HAP-1 (cell line): Measurements from ENCODE around the gene PLCL1.

ENCODE experiments used
- DNase-seq, 2 experiments: peaks; one replicate each; pipeline ENCODE4 v3.0.0-alpha.2; 2016 to 2020; ENCODE audit warnings: low spot score in 2 of 2
- H3K27me3 ChIP-seq: fragments of 250-450 bp; sonication (Bioruptor Pico); 2 replicates; pipeline ENCODE4 v1.5.1; 2020; ENCODE audit warnings: low read depth, mild to moderate bottlenecking, moderate library complexity
- H3K36me3 ChIP-seq: fragments of 250-450 bp; sonication (Bioruptor Pico); replicated peaks from 2 replicates; pipeline ENCODE4 v1.5.1; 2020; ENCODE audit warnings: mild to moderate bottlenecking
- H3K4me1 ChIP-seq: fragments of 250-450 bp; sonication (Bioruptor Pico); 2 replicates; pipeline ENCODE4 v1.5.1; 2020; ENCODE audit warnings: mild to moderate bottlenecking
- H3K4me3 ChIP-seq: fragments of 250-450 bp; sonication (Bioruptor Pico); 2 replicates; pipeline ENCODE4 v1.5.1; 2020; ENCODE audit warnings: mild to moderate bottlenecking, moderate library complexity
- H3K9me3 ChIP-seq: fragments of 250-450 bp; sonication (Bioruptor Pico); 2 replicates; pipeline ENCODE4 v1.5.1; 2020; ENCODE audit warnings: mild to moderate bottlenecking, moderate library complexity
- in situ Hi-C: fragments of 300-500 bp; cut with MboI; formaldehyde crosslinking; loops from 3 replicates; pipeline ENCODE4 v1.14.3; 2020; ENCODE audit warnings: low sequenced_read_pairs, inconsistent platforms, mixed read lengths

Gene PLCL1

DNA sequence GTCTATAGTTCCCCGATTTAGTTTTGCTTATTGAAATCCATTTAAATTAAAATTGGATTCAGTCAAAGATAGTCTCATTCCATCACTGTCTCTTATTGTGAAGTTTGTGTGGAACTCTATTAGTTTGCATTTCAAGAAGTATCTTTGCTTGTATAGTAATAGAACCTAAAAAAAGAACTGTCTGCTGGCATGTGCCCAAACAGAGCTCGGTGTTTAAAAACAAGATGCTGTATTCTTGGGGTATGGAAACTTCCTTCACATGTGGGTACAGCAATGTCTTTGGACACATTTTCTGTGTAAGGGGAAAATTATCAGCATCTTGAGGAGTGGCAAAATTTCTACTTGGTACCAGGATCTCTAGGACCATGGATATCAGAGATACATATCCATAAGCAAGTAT, 292.6 kb downstream of the PLCL1 start:
- in situ Hi-C loops = no loop called here
- H3K4me1 ChIP-seq = no peaks in the 10 kb centered on the region
- no peaks in the 10 kb centered on the region for H3K36me3 ChIP-seq
- no peak for DNase-seq
- 0 out of 2 replicates have a peak, but pooled peaks cover 3% of the 10 kb centered on the region for H3K27me3 ChIP-seq
- no peaks in the 10 kb centered on the region for H3K9me3 ChIP-seq
- no peak overlapping the region for H3K4me3 ChIP-seq

DNA sequence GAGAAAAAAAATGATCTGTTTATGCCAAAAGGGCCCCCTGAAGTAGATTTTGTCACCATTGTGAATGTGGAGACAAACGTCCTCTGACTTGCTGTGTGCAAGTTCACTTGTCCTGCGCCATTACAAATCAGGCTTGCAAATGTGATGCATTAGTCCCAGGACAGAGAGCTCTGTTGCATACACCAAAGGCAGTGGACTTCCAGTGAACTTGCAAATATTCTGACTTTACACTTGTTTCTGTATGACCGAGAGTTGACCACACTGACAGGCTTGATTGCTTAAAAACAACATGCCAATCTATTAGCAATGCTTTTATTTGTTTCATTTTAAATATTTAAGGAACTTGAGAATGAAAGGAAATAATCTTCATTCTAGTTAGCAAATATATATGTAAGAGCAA, 293.2 kb downstream of the PLCL1 start:
- 0 out of 2 replicates have a peak, but pooled peaks cover 3% of the 10 kb centered on the region for H3K27me3 ChIP-seq
- H3K4me1 ChIP-seq = no peaks in the 10 kb centered on the region
- H3K9me3 ChIP-seq = no peaks in the 10 kb centered on the region
- no peak overlapping the region for H3K4me3 ChIP-seq
- DNase-seq = no peak
- in situ Hi-C loops = no loop called here
- H3K36me3 ChIP-seq = no peaks in the 10 kb centered on the region

DNA sequence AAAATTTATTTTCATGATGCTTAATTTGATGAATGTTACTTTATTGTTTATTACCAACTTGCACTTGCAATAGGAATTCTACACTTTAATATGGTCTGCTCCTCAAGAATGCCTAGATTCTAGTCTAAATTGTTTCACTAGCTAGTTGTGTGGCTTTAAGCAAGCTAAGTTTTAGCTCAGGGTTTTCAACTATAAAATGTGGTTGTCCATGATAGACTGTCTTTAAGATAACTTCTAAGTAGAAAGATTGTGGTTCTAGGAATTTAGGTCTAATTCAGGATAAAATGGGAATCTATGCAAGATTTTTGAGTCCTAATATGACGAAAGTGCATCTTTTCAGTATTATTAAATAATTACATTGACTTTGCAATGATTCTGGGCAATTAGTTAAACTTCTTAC, 294.0 kb downstream of the PLCL1 start:
- Histone ChIP-seq H3K4me1 (no peaks in the 10 kb centered on the region), H3K4me3 (no peak overlapping the region), H3K36me3 (no peaks in the 10 kb centered on the region), H3K27me3 (0 out of 2 replicates have a peak, but pooled peaks cover 3% of the 10 kb centered on the region), H3K9me3 (no peaks in the 10 kb centered on the region)
- in situ Hi-C loops = no loop called here
- no peak for DNase-seq

DNA sequence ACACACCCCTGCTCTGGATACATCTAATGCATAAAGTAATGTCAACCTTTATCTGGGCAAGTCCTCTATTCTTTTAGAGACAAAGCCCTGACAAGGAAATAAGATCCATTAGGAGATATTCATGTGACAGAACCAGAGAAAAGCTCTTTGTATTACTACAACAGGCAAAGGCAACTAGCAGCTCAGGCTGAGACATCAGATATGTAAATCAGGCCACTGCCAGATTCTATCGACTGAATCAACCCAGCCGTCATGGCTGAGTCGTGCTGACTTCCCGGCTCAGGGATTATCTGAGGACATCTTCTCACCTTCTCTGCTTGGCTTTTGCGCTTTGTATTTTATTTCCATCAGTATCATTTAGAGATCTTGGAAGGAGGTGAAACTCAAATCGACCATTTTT, 294.5 kb downstream of the PLCL1 start:
- in situ Hi-C loops = no loop called here
- no peak overlapping the region for H3K4me3 ChIP-seq
- DNase-seq = peak in 1 of 2 experiments; percentile 9
- no peaks in the 10 kb centered on the region for H3K36me3 ChIP-seq
- H3K27me3 ChIP-seq = 0 out of 2 replicates have a peak, but pooled peaks cover 3% of the 10 kb centered on the region
- no peaks in the 10 kb centered on the region for H3K4me1 ChIP-seq
- no peaks in the 10 kb centered on the region for H3K9me3 ChIP-seq

DNA sequence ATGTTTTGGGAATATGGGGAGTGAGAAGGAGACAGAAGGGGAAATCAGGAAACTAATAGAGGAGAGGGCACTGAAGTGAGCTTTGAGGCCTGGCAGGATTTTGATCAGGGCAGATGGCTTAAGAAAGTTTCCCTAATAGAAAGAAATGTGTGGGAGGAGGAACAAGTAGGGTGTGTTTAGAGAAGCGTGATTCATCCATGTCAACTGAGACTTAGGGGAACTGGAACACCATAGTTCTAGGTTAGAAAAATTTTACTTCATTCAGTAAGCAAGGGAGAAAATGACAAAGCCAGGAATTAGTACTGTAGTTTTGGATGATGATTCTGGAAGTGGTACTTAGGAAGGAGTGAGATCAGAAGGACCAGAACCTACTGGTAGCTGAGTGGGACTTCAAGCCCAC, 296.0 kb downstream of the PLCL1 start:
- H3K36me3 ChIP-seq = no peaks in the 10 kb centered on the region
- in situ Hi-C loops = no loop called here
- no peak for DNase-seq

DNA sequence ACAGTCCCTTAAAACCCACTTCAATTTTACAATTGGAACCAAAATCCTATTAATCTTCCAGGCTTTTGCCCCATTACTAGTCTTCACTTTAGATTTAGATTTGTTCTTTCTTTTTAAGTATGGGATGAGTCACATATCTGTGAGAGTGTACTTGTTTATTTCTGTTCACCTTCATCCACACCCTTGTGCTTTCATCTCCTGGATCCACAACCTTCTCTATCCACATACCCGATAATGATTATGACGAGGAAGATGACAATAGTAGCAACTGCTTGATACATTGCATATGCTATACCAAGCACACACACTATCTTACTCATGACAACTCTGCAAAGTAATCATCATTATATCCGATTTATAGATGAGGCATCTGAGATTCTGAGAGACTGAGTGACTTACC, 297.3 kb downstream of the PLCL1 start:
- Histone ChIP-seq H3K36me3 (no peaks in the 10 kb centered on the region), H3K9me3 (no peaks in the 10 kb centered on the region), H3K27me3 (no peaks in the 10 kb centered on the region), H3K4me1 (no peaks in the 10 kb centered on the region), H3K4me3 (no peak overlapping the region)
- in situ Hi-C loops = no loop called here
- DNase-seq = no peak

More for the DNA sequence above, 296.0 kb downstream of the PLCL1 start:
- H3K9me3 ChIP-seq = no peaks in the 10 kb centered on the region
- H3K4me3 ChIP-seq = no peak overlapping the region
- H3K4me1 ChIP-seq = no peaks in the 10 kb centered on the region
- H3K27me3 ChIP-seq = 0 out of 2 replicates have a peak, but pooled peaks cover 3% of the 10 kb centered on the region

DNA sequence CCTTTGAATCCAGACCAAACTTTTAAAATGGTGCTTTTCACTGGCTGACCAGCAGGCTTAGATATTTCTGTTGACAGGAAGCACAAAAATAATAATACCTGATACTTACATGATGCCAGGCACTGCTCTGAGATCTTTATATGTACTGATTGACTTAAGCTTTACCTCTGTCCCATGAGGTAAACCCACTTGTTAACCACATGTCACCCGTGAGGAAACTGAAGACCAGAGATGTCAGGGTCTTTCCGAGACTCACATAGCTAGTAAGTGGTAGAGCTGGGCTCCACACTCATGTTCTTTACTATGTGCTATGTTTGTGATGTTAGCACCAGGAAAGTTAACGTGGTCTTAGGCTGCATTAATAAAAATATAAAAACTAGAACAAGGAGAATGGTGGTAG, 297.7 kb downstream of the PLCL1 start:
- no peak for DNase-seq
- Histone ChIP-seq H3K36me3 (no peaks in the 10 kb centered on the region), H3K4me1 (no peaks in the 10 kb centered on the region), H3K4me3 (no peak overlapping the region), H3K9me3 (no peaks in the 10 kb centered on the region), H3K27me3 (no peaks in the 10 kb centered on the region)
- in situ Hi-C loops = no loop called here

DNA sequence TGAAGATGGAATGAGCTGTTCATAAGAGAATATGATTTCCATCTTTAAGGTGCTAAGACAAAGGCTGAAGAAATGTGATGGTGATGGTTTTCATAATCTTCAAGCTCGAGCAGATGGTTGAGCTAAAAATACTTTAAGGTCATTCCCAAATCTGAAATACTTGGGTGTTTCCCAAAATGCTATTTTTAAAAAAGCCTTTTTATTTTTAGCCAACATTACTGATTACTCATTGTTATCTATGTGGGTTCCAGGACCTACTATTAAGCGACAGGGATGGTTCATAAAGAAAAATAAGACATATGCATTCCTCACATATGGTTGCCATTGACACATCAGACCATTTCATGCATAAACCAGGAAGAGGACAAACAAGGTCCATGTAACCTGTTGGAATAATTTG, 298.5 kb downstream of the PLCL1 start:
- Histone ChIP-seq H3K4me3 (no peak overlapping the region), H3K4me1 (no peaks in the 10 kb centered on the region), H3K36me3 (no peaks in the 10 kb centered on the region), H3K27me3 (no peaks in the 10 kb centered on the region), H3K9me3 (no peaks in the 10 kb centered on the region)
- no peak for DNase-seq
- in situ Hi-C loops = no loop called here

DNA sequence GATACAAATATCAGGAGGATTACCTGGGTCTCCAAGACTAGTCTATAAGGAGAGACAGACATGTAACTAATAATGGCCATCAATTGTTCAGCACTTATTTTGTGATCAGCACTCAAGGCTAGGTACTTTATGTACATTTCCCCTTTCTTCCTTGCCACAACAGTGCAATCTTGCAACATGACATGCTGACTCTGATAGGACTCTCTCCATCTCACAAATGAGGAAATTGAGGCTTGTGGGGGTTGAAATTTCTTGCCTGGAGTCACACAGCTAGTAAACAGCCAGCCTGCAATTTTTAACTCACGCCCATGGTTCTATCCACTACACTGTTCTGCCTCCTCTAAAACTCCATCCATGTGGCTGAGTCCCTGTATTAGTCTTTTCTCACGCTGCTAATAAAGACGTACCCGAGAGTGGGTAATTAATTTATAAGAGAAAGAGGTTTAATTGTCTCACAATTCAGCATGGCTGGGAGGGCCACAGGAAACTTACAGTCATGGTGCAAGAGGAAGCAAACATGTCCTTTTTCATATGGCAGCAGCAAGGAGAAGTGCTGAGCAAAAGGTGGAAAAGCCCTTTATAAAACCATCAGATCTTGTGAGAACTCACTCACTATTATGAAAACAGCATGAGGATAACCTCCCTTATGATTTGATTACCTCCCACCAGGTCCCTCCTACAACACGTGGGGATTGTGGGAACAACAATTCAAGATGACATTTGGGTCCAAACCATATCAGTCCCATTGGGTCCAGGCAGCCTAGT, 302.4 kb downstream of the PLCL1 start:
- DNase-seq = no peak
- in situ Hi-C loops = no loop called here
- no peaks in the 10 kb centered on the region for H3K27me3 ChIP-seq

DNA sequence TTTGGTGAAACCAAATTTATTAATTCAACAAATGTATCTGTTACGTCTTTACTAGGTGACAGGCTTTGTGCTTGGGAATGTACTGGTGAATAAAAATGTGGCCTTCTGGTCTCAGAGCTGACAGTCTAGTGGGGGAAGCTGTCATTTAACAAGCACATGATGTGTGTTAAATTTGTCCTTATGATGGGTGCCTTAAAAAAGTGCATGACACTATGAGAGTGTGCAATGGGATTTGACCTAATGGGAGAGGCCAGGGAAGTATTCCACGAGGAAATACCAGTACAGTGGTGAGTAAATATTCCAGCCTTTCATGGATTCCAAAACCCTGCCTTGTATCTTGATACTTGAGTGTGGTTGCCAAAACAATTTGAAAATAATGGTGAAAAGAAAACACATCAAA, 308.9 kb downstream of the PLCL1 start:
- no peaks in the 10 kb centered on the region for H3K9me3 ChIP-seq
- in situ Hi-C loops = no loop called here

More for the DNA sequence above, 302.4 kb downstream of the PLCL1 start:
- Histone ChIP-seq H3K9me3 (no peaks in the 10 kb centered on the region), H3K4me3 (no peak overlapping the region), H3K4me1 (no peaks in the 10 kb centered on the region), H3K36me3 (no peaks in the 10 kb centered on the region)

DNA sequence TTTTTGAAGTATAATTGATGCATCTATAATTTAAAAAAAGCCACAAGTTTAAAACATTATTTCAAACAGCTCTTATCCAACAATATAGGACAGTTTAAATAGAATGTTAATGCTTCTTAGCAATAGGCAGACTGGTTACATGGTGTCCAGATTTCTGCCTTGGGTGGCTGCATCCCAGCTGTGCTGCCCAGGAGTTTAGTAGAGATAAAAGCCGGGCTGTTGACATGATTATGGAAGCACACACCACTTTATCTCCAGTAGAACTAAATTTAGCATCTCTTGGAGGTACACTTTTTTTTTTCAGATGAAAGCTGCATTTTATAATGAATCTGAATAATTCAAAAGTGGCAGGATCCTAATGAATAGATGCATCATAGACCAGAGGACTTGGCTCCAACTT, 309.7 kb downstream of the PLCL1 start:
- in situ Hi-C loops = no loop called here
- H3K4me3 ChIP-seq = no peak overlapping the region
- H3K27me3 ChIP-seq = no peaks in the 10 kb centered on the region
- no peaks in the 10 kb centered on the region for H3K9me3 ChIP-seq
- no peaks in the 10 kb centered on the region for H3K4me1 ChIP-seq
- no peak for DNase-seq
- H3K36me3 ChIP-seq = no peaks in the 10 kb centered on the region

More for the DNA sequence above, 308.9 kb downstream of the PLCL1 start:
- H3K4me1 ChIP-seq = no peaks in the 10 kb centered on the region
- H3K27me3 ChIP-seq = no peaks in the 10 kb centered on the region
- H3K4me3 ChIP-seq = no peak overlapping the region
- DNase-seq = no peak
- H3K36me3 ChIP-seq = no peaks in the 10 kb centered on the region

DNA sequence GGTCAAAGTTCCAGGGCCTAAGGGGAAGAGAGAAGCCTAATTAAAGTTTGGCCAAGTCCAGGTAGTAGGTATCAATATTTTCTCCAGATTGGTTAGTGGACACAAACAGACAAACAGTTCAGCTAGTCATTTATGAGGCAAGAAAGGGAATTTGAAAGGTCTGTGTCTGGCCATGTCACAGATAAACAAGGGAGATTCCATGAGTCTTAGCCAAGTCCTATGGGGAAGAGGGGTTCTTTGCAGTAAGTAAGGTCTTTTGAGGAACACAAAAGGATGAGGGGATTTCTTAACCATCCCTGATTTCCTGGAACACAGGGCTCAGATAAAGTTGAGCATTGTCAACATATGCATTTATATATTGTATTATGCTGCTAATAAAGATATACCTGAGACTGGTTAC, 310.8 kb downstream of the PLCL1 start:
- Histone ChIP-seq H3K27me3 (no peaks in the 10 kb centered on the region), H3K4me3 (no peak overlapping the region), H3K9me3 (no peaks in the 10 kb centered on the region), H3K36me3 (no peaks in the 10 kb centered on the region), H3K4me1 (no peaks in the 10 kb centered on the region)
- in situ Hi-C loops = no loop called here
- DNase-seq = no peak

DNA sequence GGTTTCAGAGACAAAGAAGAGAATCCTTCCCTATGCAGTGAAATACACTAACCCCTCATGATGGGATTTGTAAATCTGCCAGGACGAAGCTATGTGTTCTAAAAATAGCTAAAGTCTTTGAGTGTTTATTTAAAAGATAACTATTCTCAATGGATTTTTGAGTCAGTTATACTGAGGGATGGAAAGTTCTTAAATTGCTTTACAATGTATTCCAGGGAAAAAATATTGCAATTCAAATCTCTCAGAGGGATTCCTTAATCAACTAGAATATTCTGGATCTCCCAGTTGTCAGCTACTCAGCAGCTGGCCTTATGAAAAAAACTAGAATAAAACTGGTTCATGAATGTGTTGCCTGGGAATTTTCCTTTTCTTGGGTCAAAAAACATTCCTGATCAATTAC, 312.4 kb downstream of the PLCL1 start:
- DNase-seq = no peak
- in situ Hi-C loops = no loop called here
- Histone ChIP-seq H3K4me1 (no peaks in the 10 kb centered on the region), H3K36me3 (no peaks in the 10 kb centered on the region), H3K27me3 (no peaks in the 10 kb centered on the region), H3K4me3 (no peak overlapping the region), H3K9me3 (no peaks in the 10 kb centered on the region)

DNA sequence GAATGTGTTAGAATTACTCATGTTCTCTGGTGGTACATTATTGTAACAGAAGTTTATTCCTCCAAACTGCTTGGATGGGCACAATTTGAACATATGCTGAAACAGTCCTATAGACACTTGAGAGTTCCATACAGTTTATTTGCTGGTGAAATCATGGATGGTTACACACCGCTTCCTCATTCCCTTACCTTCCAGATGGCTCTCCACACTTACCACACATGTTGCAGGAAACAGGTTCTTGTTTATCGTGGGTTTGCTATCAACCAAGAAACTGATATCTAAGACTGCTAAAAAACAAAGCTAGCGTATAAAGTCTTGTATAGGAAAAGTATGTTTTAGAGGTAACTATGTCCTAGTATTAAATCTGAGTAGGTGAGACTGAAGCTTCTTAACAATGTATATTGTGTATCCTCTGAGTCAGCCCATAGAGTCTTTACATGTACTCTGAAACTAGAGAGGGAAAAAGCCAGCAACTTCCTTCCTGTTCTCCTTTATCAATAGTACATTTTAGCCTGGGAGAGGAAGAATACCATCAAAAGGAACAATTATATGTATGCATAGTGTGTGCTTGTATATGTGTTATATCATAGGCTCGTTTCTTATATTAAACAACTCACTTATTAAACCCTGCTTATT, 313.1 kb downstream of the PLCL1 start:
- no peaks in the 10 kb centered on the region for H3K27me3 ChIP-seq
- in situ Hi-C loops = no loop called here
- H3K4me3 ChIP-seq = no peak overlapping the region
- H3K36me3 ChIP-seq = no peaks in the 10 kb centered on the region
- no peak for DNase-seq
- H3K4me1 ChIP-seq = no peaks in the 10 kb centered on the region
- H3K9me3 ChIP-seq = no peaks in the 10 kb centered on the region
